Measurements from ENCODE around the gene TP53AIP1. TPM values are rescaled to one million over a fixed set of nuclear protein-coding genes. Genes with fewer than 3 reads are reported as not detected.

TP53AIP1 gene
- not detected in 2 replicates for total RNA-seq

GRCh38 chr11:128942817-128943427, at the start of gene TP53AIP1:
Gene TP53AIP1 (minus strand): TSS chr11:128942871. CDS start chr11:128937818, 5,053 bp downstream.
- POLR2A ChIA-PET, result no interaction called here
- H3K4me3 Mint-ChIP-seq, result no peak within 1 kb of the TSS

GRCh38 chr11:128988242-128988970, 45.7 kb upstream of the TP53AIP1 start:
- Mint-ChIP-seq H3K4me1 (no peaks in the 10 kb centered on the region), H3K9me3 (peaks cover 6% of the 10 kb centered on the region), H3K27me3 (peaks cover 3% of the 10 kb centered on the region), H3K27ac (no peak overlapping the region), H3K4me3 (no peak overlapping the region), H3K36me3 (ENCODE audit: low read depth) (peaks cover 11% of the 10 kb centered on the region)
- TF ChIP-seq CTCF (IDR thresholded peaks at IDR 0.05), result no peak
- DNase-seq, result no peak
- intact Hi-C loops (cut with micrococcal nuclease), result no loop called here
- CTCF ChIA-PET, result no interaction called here
- POLR2A ChIA-PET, result no interaction called here
- ATAC-seq (ENCODE audit: low read depth), result no peak

More at GRCh38 chr11:128942817-128943427, at the start of gene TP53AIP1:
- CTCF ChIA-PET, result no interaction called here
- Mint-ChIP-seq H3K9me3 (no peaks in the 10 kb centered on the region), H3K27ac (no peak within 1 kb of the TSS), H3K4me1 (no peaks in the 10 kb centered on the region), H3K27me3 (peaks cover 37% of the 10 kb centered on the region), H3K36me3 (ENCODE audit: low read depth) (no peaks in the 10 kb centered on the region)
- TF ChIP-seq CTCF (IDR thresholded peaks at IDR 0.05), result no peak
- DNase-seq, result no peak
- intact Hi-C loops (cut with micrococcal nuclease), result no loop called here
- no peak for ATAC-seq (ENCODE audit: low read depth)

- Mint-ChIP-seq H3K4me3 (no peak overlapping the region), H3K4me1 (no peaks in the 10 kb centered on the region), H3K27ac (no peak overlapping the region), H3K9me3 (peaks cover 6% of the 10 kb centered on the region), H3K27me3 (peaks cover 8% of the 10 kb centered on the region), H3K36me3 (ENCODE audit: low read depth) (peaks cover 13% of the 10 kb centered on the region)
- ATAC-seq (ENCODE audit: low read depth) (no peak), DNase-seq (no peak)
- no peak for TF ChIP-seq CTCF (IDR thresholded peaks at IDR 0.05)
- intact Hi-C loops (cut with micrococcal nuclease), result no loop called here
- ChIA-PET POLR2A (no interaction called here), CTCF (no interaction called here)
Measured at GRCh38 chr11:128985880-128986279, 43.2 kb upstream of the TP53AIP1 start.

GRCh38 chr11:128983023-128983422, 40.4 kb upstream of the TP53AIP1 start:
- CTCF ChIA-PET, result no interaction called here
- H3K27me3 Mint-ChIP-seq, result peaks cover 10% of the 10 kb centered on the region

More at GRCh38 chr11:128983023-128983422, 40.4 kb upstream of the TP53AIP1 start:
- Mint-ChIP-seq H3K36me3 (ENCODE audit: low read depth) (peaks cover 16% of the 10 kb centered on the region), H3K27ac (no peak overlapping the region), H3K4me1 (no peaks in the 10 kb centered on the region), H3K9me3 (no peaks in the 10 kb centered on the region), H3K4me3 (no peak overlapping the region)
- POLR2A ChIA-PET, result no interaction called here
- no peak for TF ChIP-seq CTCF (IDR thresholded peaks at IDR 0.05)
- DNase-seq, result no peak
- intact Hi-C loops (cut with micrococcal nuclease), result no loop called here
- ATAC-seq (ENCODE audit: low read depth), result no peak
